ENCODE results near the gene GPD1.

DNA sequence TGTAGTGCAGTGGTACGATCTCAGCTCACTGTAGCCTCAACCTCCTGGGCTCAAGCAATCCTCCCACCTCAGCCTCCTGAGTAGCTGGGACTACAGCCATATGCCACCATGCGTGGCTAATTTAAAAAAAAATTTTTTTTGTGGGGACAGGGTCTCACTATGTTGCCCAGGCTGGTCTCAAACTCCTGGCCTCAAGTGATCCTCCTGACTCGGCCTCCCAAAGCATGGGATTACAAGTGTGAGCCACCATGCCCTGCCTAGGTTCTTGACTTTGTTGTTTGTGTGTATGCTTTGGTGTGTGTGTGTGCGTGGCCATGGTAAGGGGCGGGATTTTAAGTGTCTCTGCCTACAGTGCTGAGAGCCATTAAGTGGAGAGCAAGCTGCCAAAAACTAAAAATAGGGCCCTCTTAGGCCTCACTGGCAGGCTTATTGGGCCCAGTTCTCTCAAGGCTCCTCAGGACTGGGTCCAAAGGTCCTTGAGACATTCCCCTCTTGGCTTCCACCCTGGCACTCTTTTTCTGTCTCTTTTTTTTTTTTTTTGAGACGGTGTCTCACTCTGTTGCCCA lies 13.3 kb downstream of the GPD1 start:
- TF ChIP-seq EZH2 (IDR thresholded peaks at IDR 0.05) (no peak), POLR2AphosphoS5 (IDR thresholded peaks at IDR 0.05; ENCODE audit: borderline replicate concordance, low read depth, low read length) (no peak)

Measured in SK-N-MC (cell line).